HEK293 (cell line): Measurements from ENCODE around the gene INSIG2.

ENCODE experiments used
- BCL11B ChIP-seq: fragments of 450-650 bp; formaldehyde crosslinking; IDR thresholded peaks from 2 replicates; pipeline ENCODE4 v1.5.1; 2016; ENCODE audit warnings: low read depth, missing biosample characterization, missing genetic modification characterization
- HOXD13 ChIP-seq: sonication (generic); formaldehyde crosslinking; IDR thresholded peaks from 2 replicates; pipeline ENCODE4 v1.8.0; 2022; ENCODE audit warnings: missing genetic modification reagents, borderline replicate concordance
- KLF7 ChIP-seq: fragments of 450-650 bp; formaldehyde crosslinking; IDR thresholded peaks from 2 replicates; pipeline ENCODE4 v1.5.1; 2016; ENCODE audit warnings: missing biosample characterization, missing genetic modification characterization, borderline replicate concordance
- OSR2 ChIP-seq: fragments of 450-650 bp; formaldehyde crosslinking; IDR thresholded peaks from 2 replicates; pipeline ENCODE4 v1.5.1; 2016; ENCODE audit warnings: missing biosample characterization, missing genetic modification characterization
- SETDB1 ChIP-seq: IDR thresholded peaks from one replicate; pipeline ENCODE4 v1.6.1; 2017; ENCODE audit warnings: mild to moderate bottlenecking, low read length, moderate library complexity, mixed read lengths; ENCODE audit not compliant: insufficient read length
- TRIM28 ChIP-seq: IDR thresholded peaks from 2 replicates; pipeline ENCODE4 v1.6.1; 2011; ENCODE audit warnings: low read length, control low read depth, borderline replicate concordance
- ZBTB17 ChIP-seq: fragments of 450-650 bp; formaldehyde crosslinking; IDR thresholded peaks from 2 replicates; pipeline ENCODE4 v1.5.1; 2016; ENCODE audit warnings: missing biosample characterization, missing genetic modification characterization
- ZNF157 ChIP-seq: fragments of 450-650 bp; formaldehyde crosslinking; IDR thresholded peaks from 2 replicates; pipeline ENCODE4 v1.5.1; 2016; ENCODE audit warnings: missing biosample characterization, missing genetic modification characterization
- ZNF248 ChIP-seq: fragments of 450-650 bp; formaldehyde crosslinking; IDR thresholded peaks from 2 replicates; pipeline ENCODE4 v1.5.1; 2017; ENCODE audit warnings: missing biosample characterization, missing genetic modification characterization
- ZNF311 ChIP-seq: fragments of 450-650 bp; formaldehyde crosslinking; IDR thresholded peaks from 2 replicates; pipeline ENCODE4 v1.5.1; 2017; ENCODE audit warnings: missing biosample characterization, missing genetic modification characterization, borderline replicate concordance
- ZNF366 ChIP-seq: fragments of 450-650 bp; formaldehyde crosslinking; conservative IDR thresholded peaks from 2 replicates; pipeline ENCODE4 v1.5.1; 2016; ENCODE audit warnings: missing biosample characterization, missing genetic modification characterization
- ZNF549 ChIP-seq: fragments of 450-650 bp; IDR thresholded peaks from 2 replicates; pipeline ENCODE4 v1.5.1; 2018; ENCODE audit warnings: missing biosample characterization, missing genetic modification characterization, mild to moderate bottlenecking, inconsistent platforms, moderate library complexity
- ZNF571 ChIP-seq: fragments of 450-650 bp; formaldehyde crosslinking; IDR thresholded peaks from 2 replicates; pipeline ENCODE4 v1.5.0; 2017; ENCODE audit warnings: missing biosample characterization, missing genetic modification characterization
- ZNF596 ChIP-seq: fragments of 450-650 bp; IDR thresholded peaks from 2 replicates; pipeline ENCODE4 v1.5.0; 2018; ENCODE audit warnings: missing biosample characterization, mild to moderate bottlenecking, missing genetic modification characterization, moderate library complexity
- ZNF600 ChIP-seq: fragments of 450-650 bp; formaldehyde crosslinking; IDR thresholded peaks from 2 replicates; pipeline ENCODE4 v1.5.1; 2016; ENCODE audit warnings: missing biosample characterization, missing genetic modification characterization
- ZNF610 ChIP-seq: fragments of 450-650 bp; formaldehyde crosslinking; IDR thresholded peaks from 2 replicates; pipeline ENCODE4 v1.5.1; 2016; ENCODE audit warnings: missing biosample characterization, missing genetic modification characterization, borderline replicate concordance
- ZNF621 ChIP-seq: fragments of 450-650 bp; formaldehyde crosslinking; IDR thresholded peaks from 2 replicates; pipeline ENCODE4 v1.5.1; 2017; ENCODE audit warnings: missing biosample characterization, missing genetic modification characterization
- ZNF843 ChIP-seq: fragments of 450-650 bp; formaldehyde crosslinking; IDR thresholded peaks from 2 replicates; pipeline ENCODE4 v1.5.1; 2016; ENCODE audit warnings: missing biosample characterization, missing genetic modification characterization
- TF ChIP-seq, protein P1 (sequence below): fragments of 450-650 bp; formaldehyde crosslinking; IDR thresholded peaks from 2 replicates; pipeline ENCODE4 v1.5.1; 2016; ENCODE audit warnings: missing biosample characterization, missing genetic modification characterization, low read depth
- TF ChIP-seq, protein P2 (sequence below): fragments of 450-650 bp; formaldehyde crosslinking; IDR thresholded peaks from 2 replicates; pipeline ENCODE4 v1.5.1; 2016; ENCODE audit warnings: missing biosample characterization, missing genetic modification characterization, borderline replicate concordance
- TF ChIP-seq, protein P3 (sequence below): fragments of 450-650 bp; formaldehyde crosslinking; IDR thresholded peaks from 2 replicates; pipeline ENCODE4 v1.5.1; 2017; ENCODE audit warnings: missing biosample characterization, missing genetic modification characterization
- TF ChIP-seq, protein P4 (sequence below): fragments of 450-650 bp; formaldehyde crosslinking; IDR thresholded peaks from 2 replicates; pipeline ENCODE4 v1.5.1; 2016; ENCODE audit warnings: missing biosample characterization, missing genetic modification characterization
- TF ChIP-seq, protein P5 (sequence below): fragments of 450-650 bp; formaldehyde crosslinking; IDR thresholded peaks from 2 replicates; pipeline ENCODE4 v1.5.1; 2016; ENCODE audit warnings: missing biosample characterization, missing genetic modification characterization
- TF ChIP-seq, protein P6 (sequence below): fragments of 450-650 bp; formaldehyde crosslinking; optimal IDR thresholded peaks from 2 replicates; pipeline ENCODE3; 2016; ENCODE audit warnings: missing biosample characterization, mild to moderate bottlenecking, missing genetic modification characterization
- TF ChIP-seq, protein P7 (sequence below): fragments of 450-650 bp; formaldehyde crosslinking; IDR thresholded peaks from 2 replicates; pipeline ENCODE4 v1.5.1; 2016; ENCODE audit warnings: missing biosample characterization, missing genetic modification characterization

Gene INSIG2

DNA sequence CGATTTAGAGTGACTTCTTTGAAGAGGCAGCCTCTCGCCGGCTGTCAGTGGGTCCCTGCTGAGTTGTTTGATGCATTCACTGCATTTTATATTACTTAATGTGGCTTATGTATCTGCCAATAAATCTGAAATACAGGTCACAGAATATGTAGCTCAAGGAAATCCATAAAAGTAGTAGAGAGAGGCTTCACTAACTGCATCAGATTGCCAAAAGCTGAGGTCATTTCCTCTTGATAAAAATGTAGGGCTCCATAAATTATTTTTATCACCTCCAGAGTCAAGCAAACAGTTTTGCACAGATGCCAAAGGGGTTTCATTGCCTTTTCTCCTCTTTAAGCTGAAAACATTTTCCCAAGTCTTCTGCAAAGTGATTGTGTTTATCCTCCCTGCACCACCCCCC is 37.9 kb upstream of the INSIG2 start (continued):
- TF ChIP-seq BCL11B (tag by site-specific recombination) (no peak), ZNF248 (tag by site-specific recombination) (no peak), SETDB1 (no peak), ZNF366 (tag by site-specific recombination) (peak; percentile 21; the same call in 1 of the 2 replicates), HOXD13 (CRISPR knock-in tag) (no peak), ZNF549 (tag by site-specific recombination) (no peak), ZNF596 (tag by site-specific recombination) (no peak), ZNF571 (tag by site-specific recombination) (no peak), KLF7 (tag by site-specific recombination) (no peak), ZBTB17 (tag by site-specific recombination) (no peak), ZNF600 (tag by site-specific recombination) (no peak), ZNF610 (tag by site-specific recombination) (no peak), ZNF621 (tag by site-specific recombination) (no peak), ZNF843 (tag by site-specific recombination) (peak; percentile 88), TRIM28 (no peak), OSR2 (tag by site-specific recombination) (peak; percentile 49; the same call in 1 of the 2 replicates), ZNF157 (tag by site-specific recombination) (no peak), ZNF311 (tag by site-specific recombination) (no peak)
- TF ChIP-seq, protein P1, sequence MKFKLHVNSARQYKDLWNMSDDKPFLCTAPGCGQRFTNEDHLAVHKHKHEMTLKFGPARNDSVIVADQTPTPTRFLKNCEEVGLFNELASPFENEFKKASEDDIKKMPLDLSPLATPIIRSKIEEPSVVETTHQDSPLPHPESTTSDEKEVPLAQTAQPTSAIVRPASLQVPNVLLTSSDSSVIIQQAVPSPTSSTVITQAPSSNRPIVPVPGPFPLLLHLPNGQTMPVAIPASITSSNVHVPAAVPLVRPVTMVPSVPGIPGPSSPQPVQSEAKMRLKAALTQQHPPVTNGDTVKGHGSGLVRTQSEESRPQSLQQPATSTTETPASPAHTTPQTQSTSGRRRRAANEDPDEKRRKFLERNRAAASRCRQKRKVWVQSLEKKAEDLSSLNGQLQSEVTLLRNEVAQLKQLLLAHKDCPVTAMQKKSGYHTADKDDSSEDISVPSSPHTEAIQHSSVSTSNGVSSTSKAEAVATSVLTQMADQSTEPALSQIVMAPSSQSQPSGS (tag by site-specific recombination), result no peak
- TF ChIP-seq, protein P2, sequence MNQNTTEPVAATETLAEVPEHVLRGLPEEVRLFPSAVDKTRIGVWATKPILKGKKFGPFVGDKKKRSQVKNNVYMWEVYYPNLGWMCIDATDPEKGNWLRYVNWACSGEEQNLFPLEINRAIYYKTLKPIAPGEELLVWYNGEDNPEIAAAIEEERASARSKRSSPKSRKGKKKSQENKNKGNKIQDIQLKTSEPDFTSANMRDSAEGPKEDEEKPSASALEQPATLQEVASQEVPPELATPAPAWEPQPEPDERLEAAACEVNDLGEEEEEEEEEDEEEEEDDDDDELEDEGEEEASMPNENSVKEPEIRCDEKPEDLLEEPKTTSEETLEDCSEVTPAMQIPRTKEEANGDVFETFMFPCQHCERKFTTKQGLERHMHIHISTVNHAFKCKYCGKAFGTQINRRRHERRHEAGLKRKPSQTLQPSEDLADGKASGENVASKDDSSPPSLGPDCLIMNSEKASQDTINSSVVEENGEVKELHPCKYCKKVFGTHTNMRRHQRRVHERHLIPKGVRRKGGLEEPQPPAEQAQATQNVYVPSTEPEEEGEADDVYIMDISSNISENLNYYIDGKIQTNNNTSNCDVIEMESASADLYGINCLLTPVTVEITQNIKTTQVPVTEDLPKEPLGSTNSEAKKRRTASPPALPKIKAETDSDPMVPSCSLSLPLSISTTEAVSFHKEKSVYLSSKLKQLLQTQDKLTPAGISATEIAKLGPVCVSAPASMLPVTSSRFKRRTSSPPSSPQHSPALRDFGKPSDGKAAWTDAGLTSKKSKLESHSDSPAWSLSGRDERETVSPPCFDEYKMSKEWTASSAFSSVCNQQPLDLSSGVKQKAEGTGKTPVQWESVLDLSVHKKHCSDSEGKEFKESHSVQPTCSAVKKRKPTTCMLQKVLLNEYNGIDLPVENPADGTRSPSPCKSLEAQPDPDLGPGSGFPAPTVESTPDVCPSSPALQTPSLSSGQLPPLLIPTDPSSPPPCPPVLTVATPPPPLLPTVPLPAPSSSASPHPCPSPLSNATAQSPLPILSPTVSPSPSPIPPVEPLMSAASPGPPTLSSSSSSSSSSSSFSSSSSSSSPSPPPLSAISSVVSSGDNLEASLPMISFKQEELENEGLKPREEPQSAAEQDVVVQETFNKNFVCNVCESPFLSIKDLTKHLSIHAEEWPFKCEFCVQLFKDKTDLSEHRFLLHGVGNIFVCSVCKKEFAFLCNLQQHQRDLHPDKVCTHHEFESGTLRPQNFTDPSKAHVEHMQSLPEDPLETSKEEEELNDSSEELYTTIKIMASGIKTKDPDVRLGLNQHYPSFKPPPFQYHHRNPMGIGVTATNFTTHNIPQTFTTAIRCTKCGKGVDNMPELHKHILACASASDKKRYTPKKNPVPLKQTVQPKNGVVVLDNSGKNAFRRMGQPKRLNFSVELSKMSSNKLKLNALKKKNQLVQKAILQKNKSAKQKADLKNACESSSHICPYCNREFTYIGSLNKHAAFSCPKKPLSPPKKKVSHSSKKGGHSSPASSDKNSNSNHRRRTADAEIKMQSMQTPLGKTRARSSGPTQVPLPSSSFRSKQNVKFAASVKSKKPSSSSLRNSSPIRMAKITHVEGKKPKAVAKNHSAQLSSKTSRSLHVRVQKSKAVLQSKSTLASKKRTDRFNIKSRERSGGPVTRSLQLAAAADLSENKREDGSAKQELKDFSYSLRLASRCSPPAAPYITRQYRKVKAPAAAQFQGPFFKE (tag by site-specific recombination), result no peak
- TF ChIP-seq, protein P3, sequence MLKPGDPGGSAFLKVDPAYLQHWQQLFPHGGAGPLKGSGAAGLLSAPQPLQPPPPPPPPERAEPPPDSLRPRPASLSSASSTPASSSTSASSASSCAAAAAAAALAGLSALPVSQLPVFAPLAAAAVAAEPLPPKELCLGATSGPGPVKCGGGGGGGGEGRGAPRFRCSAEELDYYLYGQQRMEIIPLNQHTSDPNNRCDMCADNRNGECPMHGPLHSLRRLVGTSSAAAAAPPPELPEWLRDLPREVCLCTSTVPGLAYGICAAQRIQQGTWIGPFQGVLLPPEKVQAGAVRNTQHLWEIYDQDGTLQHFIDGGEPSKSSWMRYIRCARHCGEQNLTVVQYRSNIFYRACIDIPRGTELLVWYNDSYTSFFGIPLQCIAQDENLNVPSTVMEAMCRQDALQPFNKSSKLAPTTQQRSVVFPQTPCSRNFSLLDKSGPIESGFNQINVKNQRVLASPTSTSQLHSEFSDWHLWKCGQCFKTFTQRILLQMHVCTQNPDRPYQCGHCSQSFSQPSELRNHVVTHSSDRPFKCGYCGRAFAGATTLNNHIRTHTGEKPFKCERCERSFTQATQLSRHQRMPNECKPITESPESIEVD (tag by site-specific recombination), result peak; percentile 85
- TF ChIP-seq, protein P4, sequence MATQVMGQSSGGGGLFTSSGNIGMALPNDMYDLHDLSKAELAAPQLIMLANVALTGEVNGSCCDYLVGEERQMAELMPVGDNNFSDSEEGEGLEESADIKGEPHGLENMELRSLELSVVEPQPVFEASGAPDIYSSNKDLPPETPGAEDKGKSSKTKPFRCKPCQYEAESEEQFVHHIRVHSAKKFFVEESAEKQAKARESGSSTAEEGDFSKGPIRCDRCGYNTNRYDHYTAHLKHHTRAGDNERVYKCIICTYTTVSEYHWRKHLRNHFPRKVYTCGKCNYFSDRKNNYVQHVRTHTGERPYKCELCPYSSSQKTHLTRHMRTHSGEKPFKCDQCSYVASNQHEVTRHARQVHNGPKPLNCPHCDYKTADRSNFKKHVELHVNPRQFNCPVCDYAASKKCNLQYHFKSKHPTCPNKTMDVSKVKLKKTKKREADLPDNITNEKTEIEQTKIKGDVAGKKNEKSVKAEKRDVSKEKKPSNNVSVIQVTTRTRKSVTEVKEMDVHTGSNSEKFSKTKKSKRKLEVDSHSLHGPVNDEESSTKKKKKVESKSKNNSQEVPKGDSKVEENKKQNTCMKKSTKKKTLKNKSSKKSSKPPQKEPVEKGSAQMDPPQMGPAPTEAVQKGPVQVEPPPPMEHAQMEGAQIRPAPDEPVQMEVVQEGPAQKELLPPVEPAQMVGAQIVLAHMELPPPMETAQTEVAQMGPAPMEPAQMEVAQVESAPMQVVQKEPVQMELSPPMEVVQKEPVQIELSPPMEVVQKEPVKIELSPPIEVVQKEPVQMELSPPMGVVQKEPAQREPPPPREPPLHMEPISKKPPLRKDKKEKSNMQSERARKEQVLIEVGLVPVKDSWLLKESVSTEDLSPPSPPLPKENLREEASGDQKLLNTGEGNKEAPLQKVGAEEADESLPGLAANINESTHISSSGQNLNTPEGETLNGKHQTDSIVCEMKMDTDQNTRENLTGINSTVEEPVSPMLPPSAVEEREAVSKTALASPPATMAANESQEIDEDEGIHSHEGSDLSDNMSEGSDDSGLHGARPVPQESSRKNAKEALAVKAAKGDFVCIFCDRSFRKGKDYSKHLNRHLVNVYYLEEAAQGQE (tag by site-specific recombination), result no peak
- TF ChIP-seq, protein P5, sequence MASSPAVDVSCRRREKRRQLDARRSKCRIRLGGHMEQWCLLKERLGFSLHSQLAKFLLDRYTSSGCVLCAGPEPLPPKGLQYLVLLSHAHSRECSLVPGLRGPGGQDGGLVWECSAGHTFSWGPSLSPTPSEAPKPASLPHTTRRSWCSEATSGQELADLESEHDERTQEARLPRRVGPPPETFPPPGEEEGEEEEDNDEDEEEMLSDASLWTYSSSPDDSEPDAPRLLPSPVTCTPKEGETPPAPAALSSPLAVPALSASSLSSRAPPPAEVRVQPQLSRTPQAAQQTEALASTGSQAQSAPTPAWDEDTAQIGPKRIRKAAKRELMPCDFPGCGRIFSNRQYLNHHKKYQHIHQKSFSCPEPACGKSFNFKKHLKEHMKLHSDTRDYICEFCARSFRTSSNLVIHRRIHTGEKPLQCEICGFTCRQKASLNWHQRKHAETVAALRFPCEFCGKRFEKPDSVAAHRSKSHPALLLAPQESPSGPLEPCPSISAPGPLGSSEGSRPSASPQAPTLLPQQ (tag by site-specific recombination), result no peak
- TF ChIP-seq, protein P6, sequence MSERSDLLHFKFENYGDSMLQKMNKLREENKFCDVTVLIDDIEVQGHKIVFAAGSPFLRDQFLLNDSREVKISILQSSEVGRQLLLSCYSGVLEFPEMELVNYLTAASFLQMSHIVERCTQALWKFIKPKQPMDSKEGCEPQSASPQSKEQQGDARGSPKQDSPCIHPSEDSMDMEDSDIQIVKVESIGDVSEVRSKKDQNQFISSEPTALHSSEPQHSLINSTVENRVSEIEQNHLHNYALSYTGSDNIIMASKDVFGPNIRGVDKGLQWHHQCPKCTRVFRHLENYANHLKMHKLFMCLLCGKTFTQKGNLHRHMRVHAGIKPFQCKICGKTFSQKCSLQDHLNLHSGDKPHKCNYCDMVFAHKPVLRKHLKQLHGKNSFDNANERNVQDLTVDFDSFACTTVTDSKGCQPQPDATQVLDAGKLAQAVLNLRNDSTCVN (tag by site-specific recombination), result no peak
- TF ChIP-seq, protein P7, sequence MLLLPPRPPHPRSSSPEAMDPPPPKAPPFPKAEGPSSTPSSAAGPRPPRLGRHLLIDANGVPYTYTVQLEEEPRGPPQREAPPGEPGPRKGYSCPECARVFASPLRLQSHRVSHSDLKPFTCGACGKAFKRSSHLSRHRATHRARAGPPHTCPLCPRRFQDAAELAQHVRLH (tag by site-specific recombination), result no peak
